ENCODE data around the gene RBM44. TPM values are rescaled to one million over a fixed set of nuclear protein-coding genes. Genes with fewer than 3 reads are reported as not detected.

The RBM44 gene
- total RNA-seq, 2 experiments from 2014 or later = 2.8 to 2.9 TPM

DNA sequence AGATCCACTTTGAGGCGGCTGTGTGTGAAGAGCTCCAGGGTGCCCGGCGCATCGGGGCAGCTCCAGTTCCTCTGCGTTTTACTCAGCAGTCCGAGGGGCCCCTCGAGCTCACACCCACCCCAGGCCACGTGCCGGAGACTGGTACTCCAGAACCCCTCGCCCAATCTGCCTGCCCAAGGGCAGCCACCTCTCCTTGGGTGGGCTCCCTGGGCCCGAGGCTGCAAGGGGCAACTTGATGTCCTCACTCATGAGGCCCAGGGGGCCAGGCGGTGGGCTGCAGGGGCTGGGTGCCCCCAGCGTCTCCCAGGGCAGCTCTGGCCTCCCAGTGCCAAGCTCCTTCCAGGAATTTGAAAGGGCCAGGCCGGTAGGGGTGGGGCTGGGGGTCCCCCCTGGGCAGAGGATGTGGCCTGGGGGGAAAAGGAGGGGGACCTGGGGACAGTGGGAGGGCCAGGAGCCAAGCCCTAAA is 77.5 kb downstream of the RBM44 start:
- H3K4me3 ChIP-seq (ENCODE audit: low read length) = no peak overlapping the region
- POLR2A ChIA-PET = no interaction called here
- no peaks in the 10 kb centered on the region for H3K36me3 ChIP-seq (ENCODE audit: insufficient read depth, low read length)
- no peak for TF ChIP-seq CTCF (IDR thresholded peaks at IDR 0.05)
- H3K27me3 ChIP-seq (ENCODE audit: control insufficient read depth in 1 of 2, insufficient read depth in 2 of 2, low read length in 2 of 2) = peaks cover 3 to 4% of the 10 kb centered on the region in 2 experiments
- intact Hi-C loops (cut with DNase I, micrococcal nuclease) = no loop called here
- H3K9me3 Mint-ChIP-seq = no peaks in the 10 kb centered on the region
- no peak overlapping the region for H3K4me3 Mint-ChIP-seq
- CTCF ChIA-PET = no interaction called here
- no peak for ATAC-seq (ENCODE audit: poor library complexity)
- H3K36me3 Mint-ChIP-seq (ENCODE audit: low read depth) = no peaks in the 10 kb centered on the region
- no peak overlapping the region for H3K27ac Mint-ChIP-seq
- peaks cover 7% of the 10 kb centered on the region for H3K27me3 Mint-ChIP-seq
- peaks cover 9% of the 10 kb centered on the region for H3K4me1 ChIP-seq (ENCODE audit: insufficient read depth, low read length)
- DNase-seq = peak in 1 of 14 experiments; percentile 15
- H3K4me1 Mint-ChIP-seq (ENCODE audit: low read depth) = peaks cover 8% of the 10 kb centered on the region
- H3K9me3 ChIP-seq (ENCODE audit: control insufficient read depth in 1 of 2, insufficient read depth in 1 of 2, low read length in 2 of 2) = no peaks in the 10 kb centered on the region
- no peak overlapping the region for H3K27ac ChIP-seq (ENCODE audit: low read depth in 1 of 2, low read length in 2 of 2)

DNA sequence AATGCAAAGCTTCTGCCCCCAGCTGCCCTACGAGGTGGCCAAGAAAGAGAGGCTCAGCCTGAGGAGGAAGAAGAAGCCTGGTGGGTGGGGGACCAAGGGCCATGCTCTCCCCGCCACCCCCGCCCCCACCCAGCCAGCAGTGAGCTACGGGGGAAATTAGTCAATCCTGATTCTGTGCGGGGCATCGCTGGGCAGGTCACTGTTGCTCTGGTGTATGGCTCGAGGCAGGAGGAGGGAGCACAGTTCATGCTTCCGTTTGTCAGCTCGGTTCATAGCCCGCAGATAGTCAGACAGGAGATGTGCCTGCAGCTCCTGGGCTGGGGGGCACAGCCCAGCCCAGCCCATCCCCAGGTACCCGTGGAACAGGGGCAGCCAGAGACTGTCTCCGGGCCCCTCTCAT is 78.0 kb downstream of the RBM44 start:
- ATAC-seq (ENCODE audit: poor library complexity) = no peak
- ChIA-PET CTCF (no interaction called here), POLR2A (no interaction called here)
- Histone ChIP-seq H3K27me3 (ENCODE audit: control insufficient read depth in 1 of 2, insufficient read depth in 2 of 2, low read length in 2 of 2) (peaks cover 3 to 4% of the 10 kb centered on the region in 2 experiments), H3K36me3 (ENCODE audit: insufficient read depth, low read length) (no peaks in the 10 kb centered on the region), H3K27ac (ENCODE audit: low read depth in 1 of 2, low read length in 2 of 2) (no peak overlapping the region), H3K4me1 (ENCODE audit: insufficient read depth, low read length) (peaks cover 9% of the 10 kb centered on the region), H3K9me3 (ENCODE audit: control insufficient read depth in 1 of 2, insufficient read depth in 1 of 2, low read length in 2 of 2) (no peaks in the 10 kb centered on the region), H3K4me3 (ENCODE audit: low read length) (no peak overlapping the region)
- Mint-ChIP-seq H3K36me3 (ENCODE audit: low read depth) (no peaks in the 10 kb centered on the region), H3K27me3 (peaks cover 3% of the 10 kb centered on the region), H3K4me1 (ENCODE audit: low read depth) (peaks cover 8% of the 10 kb centered on the region), H3K27ac (no peak overlapping the region), H3K9me3 (no peaks in the 10 kb centered on the region), H3K4me3 (no peak overlapping the region)
- intact Hi-C loops (cut with DNase I, micrococcal nuclease) = no loop called here
- no peak for DNase-seq
- TF ChIP-seq CTCF (IDR thresholded peaks at IDR 0.05) = no peak

- H3K4me1 Mint-ChIP-seq (ENCODE audit: low read depth) = peaks cover 8% of the 10 kb centered on the region
These were observed 78.4 kb downstream of the RBM44 start for GRCh38 chr2:237876951-237877491.

More at GRCh38 chr2:237876951-237877491, 78.4 kb downstream of the RBM44 start:
- Histone ChIP-seq H3K36me3 (ENCODE audit: insufficient read depth, low read length) (no peaks in the 10 kb centered on the region), H3K4me1 (ENCODE audit: insufficient read depth, low read length) (peaks cover 9% of the 10 kb centered on the region), H3K4me3 (ENCODE audit: low read length) (no peak overlapping the region), H3K27ac (ENCODE audit: low read depth in 1 of 2, low read length in 2 of 2) (no peak overlapping the region), H3K9me3 (ENCODE audit: control insufficient read depth in 1 of 2, insufficient read depth in 1 of 2, low read length in 2 of 2) (no peaks in the 10 kb centered on the region), H3K27me3 (ENCODE audit: control insufficient read depth in 1 of 2, insufficient read depth in 2 of 2, low read length in 2 of 2) (peaks cover 3% of the 10 kb centered on the region in 2 experiments)
- H3K36me3 Mint-ChIP-seq (ENCODE audit: low read depth) = no peaks in the 10 kb centered on the region
- no peak for DNase-seq
- no peaks in the 10 kb centered on the region for H3K27me3 Mint-ChIP-seq
- no peaks in the 10 kb centered on the region for H3K9me3 Mint-ChIP-seq
- intact Hi-C loops (cut with DNase I, micrococcal nuclease) = no loop called here
- TF ChIP-seq CTCF (IDR thresholded peaks at IDR 0.05) = no peak
- ATAC-seq (ENCODE audit: poor library complexity) = no peak
- POLR2A ChIA-PET = no interaction called here
- H3K27ac Mint-ChIP-seq = no peak overlapping the region
- CTCF ChIA-PET = no interaction called here
- H3K4me3 Mint-ChIP-seq = no peak overlapping the region
